HepG2 (cell line): Measurements from ENCODE around the gene TOM1L1. TPM values are rescaled to one million over a fixed set of nuclear protein-coding genes. Genes with fewer than 3 reads are reported as not detected.

Experiments
- CBFB ChIP-seq: sonication (generic); formaldehyde crosslinking; IDR thresholded peaks from 2 replicates; pipeline ENCODE4 v1.4.0; 2020; ENCODE audit warnings: missing genetic modification reagents
- CHD2 ChIP-seq: IDR thresholded peaks from 2 replicates; pipeline ENCODE4 v1.6.1; 2011; ENCODE audit warnings: low read depth, low read length, improper control_type of control experiment
- FOXA1 ChIP-seq, 2 experiments: fragments of 450-650 bp in 1 of 2; sonication (generic) in 1 of 2; formaldehyde crosslinking in 1 of 2; IDR thresholded peaks; 2 replicates each; pipeline versions ENCODE4 v1.4.0 to v1.6.1; 2016 to 2020; ENCODE audit warnings: missing genetic modification reagents in 1 of 2
- FOXP1 ChIP-seq, 2 experiments: fragments of 450-650 bp in 1 of 2; IDR thresholded peaks; 2 replicates each; pipeline ENCODE4 v1.6.1; 2017 to 2018; ENCODE audit warnings: antibody characterized with exemption in 1 of 2
- GABPA ChIP-seq, 2 experiments: IDR thresholded peaks; 2 replicates each; pipeline ENCODE4 v1.6.1; 2011 to 2016; ENCODE audit warnings: low read depth in 2 of 2, low read length in 1 of 2, missing biosample characterization in 1 of 2, missing genetic modification characterization in 1 of 2
- GLMP ChIP-seq: sonication (generic); formaldehyde crosslinking; IDR thresholded peaks from 2 replicates; pipeline ENCODE4 v1.9.0; 2021; ENCODE audit warnings: missing genetic modification reagents, mild to moderate bottlenecking, borderline replicate concordance
- HCFC1 ChIP-seq: fragments of 150-350 bp; IDR thresholded peaks from 2 replicates; pipeline ENCODE4 v1.6.1; 2014; ENCODE audit warnings: low read depth, low read length
- PHF20 ChIP-seq: sonication (generic); formaldehyde crosslinking; IDR thresholded peaks from 2 replicates; pipeline ENCODE4 v1.5.0; 2020; ENCODE audit warnings: mild to moderate bottlenecking, missing genetic modification reagents
- RBAK ChIP-seq: sonication (generic); formaldehyde crosslinking; IDR thresholded peaks from 2 replicates; pipeline ENCODE4 v1.5.1; 2020; ENCODE audit warnings: mild to moderate bottlenecking, missing genetic modification reagents
- TBX2 ChIP-seq: sonication (generic); formaldehyde crosslinking; IDR thresholded peaks from 2 replicates; pipeline ENCODE4 v1.5.0; 2020; ENCODE audit warnings: missing genetic modification reagents, mild to moderate bottlenecking, borderline replicate concordance
- THAP11 ChIP-seq: IDR thresholded peaks from 2 replicates; pipeline ENCODE4 v1.6.1; 2016; ENCODE audit warnings: missing biosample characterization, missing genetic modification reagents
- ZBTB34 ChIP-seq: sonication (generic); formaldehyde crosslinking; IDR thresholded peaks from 2 replicates; pipeline ENCODE4 v1.8.0; 2022; ENCODE audit warnings: mild to moderate bottlenecking, missing genetic modification reagents
- ZFAT ChIP-seq: sonication (generic); formaldehyde crosslinking; conservative IDR thresholded peaks from 2 replicates; pipeline ENCODE4 v1.8.1; 2023; ENCODE audit warnings: missing genetic modification reagents, inconsistent platforms
- ZFP82 ChIP-seq: sonication (generic); formaldehyde crosslinking; IDR thresholded peaks from 2 replicates; pipeline ENCODE4 v1.5.1; 2020; ENCODE audit warnings: mild to moderate bottlenecking, missing genetic modification reagents, borderline replicate concordance
- ZNF10 ChIP-seq: sonication (generic); formaldehyde crosslinking; IDR thresholded peaks from 2 replicates; pipeline ENCODE4 v1.4.0; 2020; ENCODE audit warnings: mild to moderate bottlenecking, low read depth, missing genetic modification reagents, borderline replicate concordance
- ZNF143 ChIP-seq: sonication (generic); formaldehyde crosslinking; IDR thresholded peaks from 2 replicates; pipeline ENCODE4 v1.4.0; 2020; ENCODE audit warnings: missing genetic modification reagents
- ZNF280B ChIP-seq: sonication (generic); formaldehyde crosslinking; IDR thresholded peaks from 2 replicates; pipeline ENCODE4 v1.5.0; 2020; ENCODE audit warnings: missing genetic modification reagents, mild to moderate bottlenecking, borderline replicate concordance
- ZNF30 ChIP-seq: sonication (generic); formaldehyde crosslinking; IDR thresholded peaks from 2 replicates; pipeline ENCODE4 v1.5.0; 2020; ENCODE audit warnings: mild to moderate bottlenecking, missing genetic modification reagents
- ZNF34 ChIP-seq: sonication (generic); formaldehyde crosslinking; IDR thresholded peaks from 2 replicates; pipeline ENCODE4 v1.4.0; 2020; ENCODE audit warnings: mild to moderate bottlenecking, missing genetic modification reagents, borderline replicate concordance
- ZNF432 ChIP-seq: sonication (generic); formaldehyde crosslinking; IDR thresholded peaks from 2 replicates; pipeline ENCODE4 v1.5.0; 2020; ENCODE audit warnings: missing genetic modification reagents, mild to moderate bottlenecking, borderline replicate concordance
- ZNF510 ChIP-seq: sonication (generic); formaldehyde crosslinking; IDR thresholded peaks from 2 replicates; pipeline ENCODE4 v1.4.0; 2020; ENCODE audit warnings: low read depth, mild to moderate bottlenecking, missing genetic modification reagents
- ZNF549 ChIP-seq: sonication (generic); formaldehyde crosslinking; IDR thresholded peaks from 2 replicates; pipeline ENCODE4 v1.5.0; 2020; ENCODE audit warnings: missing genetic modification reagents
- ZNF639 ChIP-seq: conservative IDR thresholded peaks from 2 replicates; pipeline ENCODE4 v1.6.1; 2018; ENCODE audit warnings: missing genetic modification reagents
- ZNF782 ChIP-seq: sonication (generic); formaldehyde crosslinking; IDR thresholded peaks from 2 replicates; pipeline ENCODE4 v1.4.0; 2020; ENCODE audit warnings: missing genetic modification reagents, mild to moderate bottlenecking, borderline replicate concordance
- polyA plus RNA-seq, 8 experiments: library from polyadenylated mRNA; depleted of rRNA in 3 of 8; stranded (reverse) in 7 of 8; unstranded in 1 of 8; fragments of >200 nt; fragmentation: Illumina TruSeq in 4 of 8; extraction: Trizol in 4 of 8; gene quantifications; 2 replicates each; pipeline versions ENCODE4 v1.2.1 to v1.2.3, GENCODE V29; 2011 to 2016; ENCODE audit warnings: low read depth in 4 of 8, missing spikeins in 1 of 8, mixed read lengths in 1 of 8; ENCODE audit not compliant: insufficient read depth in 1 of 8
- total RNA-seq, 5 experiments: library from RNA; depleted of rRNA; stranded (reverse); fragments of >200 nt; fragmentation: Illumina TruSeq; extraction: Trizol; gene quantifications; 2 replicates each; pipeline ENCODE4 v1.2.3, GENCODE V29; 2016; ENCODE audit warnings: low read depth in 1 of 5

The TOM1L1 gene
- total and polyA plus RNA-seq, 2 of the 13 experiments (the other 11 are each of a cell fraction or from before 2014, with no cell fraction given) = 45.3 to 51.3 TPM

- TF ChIP-seq ZNF30 (CRISPR knock-in tag) = 0 out of 2 replicates have a peak, but pooled peaks have one; percentile 83
- TF ChIP-seq ZFP82 (CRISPR knock-in tag) = peak; percentile 62; the same call in 1 of the 2 replicates
- peak; percentile 59; the same call in 1 of the 2 replicates for TF ChIP-seq GLMP (CRISPR knock-in tag)
- no peak for TF ChIP-seq ZNF549 (CRISPR knock-in tag)
- TF ChIP-seq ZBTB34 (CRISPR knock-in tag) = 0 out of 2 replicates have a peak, but pooled peaks have one; percentile 69
- no peak for TF ChIP-seq ZNF10 (CRISPR knock-in tag)
- TF ChIP-seq ZNF280B (CRISPR knock-in tag) = peak; percentile 34; the same call in 1 of the 2 replicates
- peak; percentile 59; the same call in 1 of the 2 replicates for TF ChIP-seq CBFB (CRISPR knock-in tag)
- peak; percentile 78 for TF ChIP-seq ZNF143 (CRISPR knock-in tag)
- TF ChIP-seq PHF20 = peak; percentile 72; the same call in 1 of the 2 replicates
- peak; percentile 27; the same call in 1 of the 2 replicates for TF ChIP-seq ZNF510 (CRISPR knock-in tag)
- TF ChIP-seq ZNF432 (CRISPR knock-in tag) = no peak
- TF ChIP-seq FOXP1 (IDR thresholded peaks at IDR 0.05) = no peak
- TF ChIP-seq FOXP1 (CRISPR knock-in tag; IDR thresholded peaks at IDR 0.05) = no peak; the same call in 1 of the 2 replicates
- peak; percentile 89 for TF ChIP-seq TBX2
- TF ChIP-seq ZNF782 (CRISPR knock-in tag) = no peak; the same call in 1 of the 2 replicates
- TF ChIP-seq FOXA1 (IDR thresholded peaks at IDR 0.05) = no peak
- no peak for TF ChIP-seq FOXA1 (CRISPR knock-in tag; IDR thresholded peaks at IDR 0.05)
- no peak for TF ChIP-seq ZNF34 (CRISPR knock-in tag)
- TF ChIP-seq GABPA (IDR thresholded peaks at IDR 0.05; ENCODE audit: low read depth, low read length) = no peak
- 0 out of 2 replicates have a peak, but pooled peaks have one; percentile 8 for TF ChIP-seq GABPA (CRISPR knock-in tag; IDR thresholded peaks at IDR 0.05; ENCODE audit: low read depth)
- 0 out of 2 replicates have a peak, but pooled peaks have one; percentile 56 for TF ChIP-seq ZNF639
- TF ChIP-seq HCFC1 = peak; percentile 61
- no peak for TF ChIP-seq RBAK
- TF ChIP-seq ZFAT (CRISPR knock-in tag) = no peak
- TF ChIP-seq CHD2 = peak; percentile 100
- TF ChIP-seq THAP11 (CRISPR knock-in tag) = peak; percentile 90
These were observed 67.8 kb downstream of the TOM1L1 start, which contains the start of the genes COX11 and STXBP4 (continued) for GRCh38 chr17:54968262-54968987.
